B cell (primary cell): ENCODE results near the gene CAPRIN2. TPM values are rescaled to one million over a fixed set of nuclear protein-coding genes. Genes with fewer than 3 reads are reported as not detected.

Experiments
- ATAC-seq: fragments of 200-7000 bp; cut with Tn5 transposase; one replicate; pipeline ENCODE4 v1.10.0; 2021; ENCODE audit warnings: low read depth, mild to moderate bottlenecking, moderate number of reproducible peaks, moderate library complexity
- CTCF ChIA-PET: fragments of 350-600 bp; sonication (Branson Sonifier 250); formaldehyde crosslinking; loops from one replicate; lab custom pipeline; 2021; ENCODE audit warnings: antibody characterized with exemption, inconsistent platforms; lab: Charles Lee
- POLR2A ChIA-PET: fragments of 350-600 bp; sonication (Branson Sonifier 250); formaldehyde crosslinking; loops from one replicate; lab custom pipeline; 2021; ENCODE audit warnings: antibody characterized with exemption; lab: Charles Lee
- DNase-seq: peaks from one replicate; pipeline ENCODE4 v3.0.0; 2013
- H2AFZ ChIP-seq: 2 replicates; pipeline ENCODE4 v1.6.1; 2012; ENCODE audit warnings: mild to moderate bottlenecking, low read depth, low read length; ENCODE audit not compliant: insufficient read depth, poor library complexity, severe bottlenecking
- H3K27ac ChIP-seq, 2 donors: 1 replicate in 1 of 2; 2 replicates in 1 of 2; pipeline ENCODE4 v1.5.1; 2012 to 2013; ENCODE audit warnings: low read length in 2 of 2, mild to moderate bottlenecking in 2 of 2, moderate library complexity in 1 of 2
- H3K27me3 ChIP-seq, 4 experiments: fragments of 200-600 bp in 1 of 4; sonication (generic) in 1 of 4; replicated peaks in 1 of 4; 1 replicate in 2 of 4; 2 replicates in 2 of 4; pipeline versions ENCODE4 v1.6.1 to v1.7.0; 2013 to 2016; ENCODE audit warnings: low read length in 3 of 4, mild to moderate bottlenecking in 2 of 4, mixed read lengths in 1 of 4, moderate library complexity in 1 of 4; ENCODE audit not compliant: insufficient read depth in 4 of 4, control insufficient read depth in 3 of 4; ENCODE audit errors: control extremely low read depth in 1 of 4
- H3K36me3 ChIP-seq, 2 experiments: replicated peaks in 1 of 2; 1 replicate in 1 of 2; 2 replicates in 1 of 2; pipeline versions ENCODE4 v1.6.1 to v1.7.1; 2013; ENCODE audit warnings: low read length in 1 of 2; ENCODE audit not compliant: insufficient read depth in 2 of 2, control insufficient read depth in 1 of 2; ENCODE audit errors: control extremely low read depth in 1 of 2, extremely low read depth in 1 of 2
- H3K4me1 ChIP-seq, 2 donors: fragments of 200-600 bp in 1 of 2; sonication (generic) in 1 of 2; 1 replicate in 1 of 2; 2 replicates in 1 of 2; pipeline versions ENCODE4 v1.5.1 to v1.6.1; 2013 to 2017; ENCODE audit warnings: low read length in 2 of 2; ENCODE audit not compliant: control insufficient read depth in 2 of 2, insufficient read depth in 2 of 2
- H3K4me2 ChIP-seq: replicated peaks from 2 replicates; pipeline ENCODE3; 2012; ENCODE audit warnings: mild to moderate bottlenecking, low read depth, low read length; ENCODE audit not compliant: poor library complexity, severe bottlenecking
- H3K4me3 ChIP-seq, 5 experiments: fragments of 200-600 bp in 1 of 5; sonication (generic) in 1 of 5; 1 replicate in 3 of 5; 2 replicates in 2 of 5; pipeline versions ENCODE4 v1.5.1 to v1.7.0; 2011 to 2016; ENCODE audit warnings: low read length in 4 of 5, mild to moderate bottlenecking in 4 of 5, low read depth in 2 of 5, control low read depth in 1 of 5, moderate library complexity in 1 of 5; ENCODE audit not compliant: insufficient read depth in 1 of 5; ENCODE audit errors: control extremely low read depth in 1 of 5, extremely low read depth in 1 of 5
- H3K79me2 ChIP-seq: fragments of 200-600 bp; sonication (generic); one replicate; pipeline ENCODE4 v1.6.0; 2016; ENCODE audit warnings: low read length; ENCODE audit not compliant: control insufficient read depth, insufficient read depth
- H3K9ac ChIP-seq: fragments of 200-600 bp; sonication (generic); 2 replicates; pipeline ENCODE4 v1.6.1; 2017; ENCODE audit warnings: mild to moderate bottlenecking, low read length, moderate library complexity
- H3K9me3 ChIP-seq, 3 donors: one replicate each; pipeline versions ENCODE4 v1.6.1 to v1.7.1; 2013; ENCODE audit warnings: low read length in 2 of 3; ENCODE audit not compliant: control insufficient read depth in 2 of 3, insufficient read depth in 1 of 3; ENCODE audit errors: control extremely low read depth in 1 of 3
- H4K20me1 ChIP-seq: 2 replicates; pipeline ENCODE4 v1.6.0; 2012; ENCODE audit warnings: mild to moderate bottlenecking, low read length; ENCODE audit not compliant: insufficient read depth, control insufficient read depth, poor library complexity, severe bottlenecking
- H3K27ac Mint-ChIP-seq: one replicate; pipeline ENCODE4 v1.8.0; 2021; ENCODE audit warnings: mixed read lengths
- H3K27me3 Mint-ChIP-seq: one replicate; pipeline ENCODE4 v1.8.0; 2021; ENCODE audit warnings: mixed read lengths
- H3K4me1 Mint-ChIP-seq: one replicate; pipeline ENCODE4 v1.8.0; 2021; ENCODE audit warnings: mixed read lengths
- H3K4me3 Mint-ChIP-seq: one replicate; pipeline ENCODE4 v1.8.0; 2021; ENCODE audit warnings: mixed read lengths
- H3K9me3 Mint-ChIP-seq: one replicate; pipeline ENCODE4 v1.8.0; 2022; ENCODE audit warnings: mixed read lengths; ENCODE audit not compliant: insufficient read depth
- CTCF ChIP-seq: fragments of 200-600 bp; IDR thresholded peaks from one replicate; pipeline ENCODE4 v1.8.0; 2022; ENCODE audit warnings: antibody characterized with exemption, mild to moderate bottlenecking
- EZH2 ChIP-seq: IDR thresholded peaks from 2 replicates; pipeline ENCODE4 v1.6.1; 2012; ENCODE audit warnings: borderline replicate concordance, low read depth, mild to moderate bottlenecking, moderate library complexity, low read length; ENCODE audit not compliant: insufficient read depth, poor library complexity, severe bottlenecking
- WGBS: methylation state at CpG from one replicate; pipeline ENCODE4 v1.1.5; 2013; ENCODE audit warnings: missing lambda C conversion rate; ENCODE audit not compliant: insufficient coverage; 5-methylcytosine and 5-hydroxymethylcytosine counted together
- intact Hi-C: fragments of 100-400 bp; cut with micrococcal nuclease; formaldehyde crosslinking; loops from one replicate; pipeline ENCODE4 v1.10.0; 2022
- polyA plus RNA-seq: library from polyadenylated mRNA; depleted of rRNA; stranded (reverse); fragments of >200 nt; gene quantifications from 2 replicates; pipeline ENCODE4 v1.2.3, GENCODE V29; 2012
- total RNA-seq, 2 donors: library from RNA; stranded (reverse); fragments of 120-200 nt in 1 of 2; gene quantifications; 1 replicate in 1 of 2; 2 replicates in 1 of 2; pipeline versions ENCODE4 v1.2.3 to v1.2.4, GENCODE V29; 2013 to 2022

The CAPRIN2 gene
- total and polyA plus RNA-seq, 2 donors (not counting 1 experiment from before 2014, with no cell fraction given) = 31.3 to 57.8 TPM

GRCh38 chr12:30795410-30796312 lies 40.9 kb upstream of the CAPRIN2 start:
- peak overlapping the region in 4 of 5 experiments; percentile 15 to 52 (median 48) for H3K4me3 ChIP-seq
- no peak for TF ChIP-seq EZH2
- no peak for TF ChIP-seq CTCF
- Mint-ChIP-seq H3K9me3 (no peaks in the 10 kb centered on the region), H3K4me1 (peaks cover 14% of the 10 kb centered on the region), H3K4me3 (peak overlapping the region; percentile 78), H3K27ac (no peak overlapping the region), H3K27me3 (peaks cover 54% of the 10 kb centered on the region)
- 7% methylated on average over 62 of the region's 65 CpGs for WGBS
- peak overlapping the region; percentile 86 for H3K4me2 ChIP-seq
- no peaks in the 10 kb centered on the region for H3K79me2 ChIP-seq
- intact Hi-C loops = loop anchor here (5.0 kb wide), 1 partner anchor 38 kb away; no protein-coding TSS in a partner anchor
- peak overlapping the region; percentile 73 for H2AFZ ChIP-seq
- CTCF ChIA-PET = interaction anchor here (1.0 kb wide), 1 partner anchor 43 kb away, joined by 3 read pairs; no protein-coding TSS in a partner anchor
- peak overlapping the region; percentile 59 for H3K9ac ChIP-seq
- no peak overlapping the region for H3K27ac ChIP-seq
- peak; percentile 63 for ATAC-seq
- no peaks in the 10 kb centered on the region for H3K9me3 ChIP-seq
- H4K20me1 ChIP-seq = no peaks in the 10 kb centered on the region
- peaks cover 18 to 19% of the 10 kb centered on the region in 2 donors for H3K4me1 ChIP-seq
- peaks cover 0 to 43% (median 15%) of the 10 kb centered on the region in 4 experiments for H3K27me3 ChIP-seq
- no peaks in the 10 kb centered on the region for H3K36me3 ChIP-seq
- POLR2A ChIA-PET = no interaction called here
- peak; percentile 47 for DNase-seq
